IPS-18a (cell line): ENCODE results near the gene ATP6AP1.

Source experiments
- H3K27ac ChIP-seq: one replicate; pipeline ENCODE4 v1.5.1; 2013; ENCODE audit warnings: low read length
- H3K27me3 ChIP-seq: one replicate; pipeline ENCODE4 v1.6.1; 2013; ENCODE audit warnings: mild to moderate bottlenecking, low read length; ENCODE audit not compliant: control insufficient read depth, insufficient read depth
- H3K36me3 ChIP-seq: one replicate; pipeline ENCODE4 v1.6.1; 2013; ENCODE audit warnings: low read depth, low read length; ENCODE audit not compliant: control insufficient read depth
- H3K4me1 ChIP-seq: one replicate; pipeline ENCODE4 v1.6.1; 2013; ENCODE audit warnings: low read depth, low read length; ENCODE audit not compliant: control insufficient read depth
- H3K4me3 ChIP-seq: one replicate; pipeline ENCODE4 v1.5.1; 2013; ENCODE audit warnings: low read length
- H3K9ac ChIP-seq: one replicate; pipeline ENCODE4 v1.6.1; 2013; ENCODE audit warnings: mild to moderate bottlenecking, low read length, moderate library complexity
- H3K9me3 ChIP-seq: one replicate; pipeline ENCODE4 v1.6.1; 2013; ENCODE audit warnings: low read depth, low read length; ENCODE audit not compliant: control insufficient read depth

ATP6AP1 gene

DNA sequence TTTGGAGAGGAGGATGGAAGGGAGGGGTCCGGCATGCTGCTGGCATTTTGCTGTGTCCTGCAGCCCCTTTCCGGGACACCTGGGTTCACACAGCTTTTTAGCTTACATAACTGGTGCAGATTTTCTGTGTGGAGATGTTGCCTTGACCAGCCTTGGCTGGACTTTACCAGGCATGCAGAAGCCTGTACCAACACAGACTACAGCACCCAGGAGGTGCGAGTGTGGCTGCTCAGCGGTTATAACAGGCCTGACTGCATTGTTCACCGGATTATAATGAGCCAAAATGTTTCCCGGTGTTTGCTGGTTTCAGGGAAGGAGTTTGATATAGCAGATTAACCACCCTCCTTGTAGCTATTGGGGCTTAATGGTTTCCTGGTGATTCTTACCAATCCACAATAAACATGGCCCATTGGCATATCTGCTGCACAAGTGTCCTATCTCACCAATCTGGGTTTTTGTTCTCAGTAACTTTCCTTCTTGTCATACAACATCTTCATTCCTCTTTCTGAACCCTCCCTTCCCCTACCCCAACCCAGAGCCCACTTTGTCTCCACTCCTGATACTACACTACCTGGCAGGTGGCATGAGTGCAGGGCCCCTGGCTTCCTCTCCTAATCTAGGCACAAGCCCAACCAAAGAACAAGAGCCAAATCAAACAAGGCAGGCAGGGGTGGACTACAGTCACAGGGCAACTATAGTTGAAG, 26.4 kb upstream of the ATP6AP1 start:
- peaks cover 22% of the 10 kb centered on the region for H3K36me3 ChIP-seq
- H3K4me1 ChIP-seq = no peaks in the 10 kb centered on the region
- peaks cover 4% of the 10 kb centered on the region for H3K9me3 ChIP-seq
- no peak overlapping the region for H3K27ac ChIP-seq
- H3K4me3 ChIP-seq = no peak overlapping the region
- H3K27me3 ChIP-seq = no peaks in the 10 kb centered on the region
- H3K9ac ChIP-seq = no peak overlapping the region

DNA sequence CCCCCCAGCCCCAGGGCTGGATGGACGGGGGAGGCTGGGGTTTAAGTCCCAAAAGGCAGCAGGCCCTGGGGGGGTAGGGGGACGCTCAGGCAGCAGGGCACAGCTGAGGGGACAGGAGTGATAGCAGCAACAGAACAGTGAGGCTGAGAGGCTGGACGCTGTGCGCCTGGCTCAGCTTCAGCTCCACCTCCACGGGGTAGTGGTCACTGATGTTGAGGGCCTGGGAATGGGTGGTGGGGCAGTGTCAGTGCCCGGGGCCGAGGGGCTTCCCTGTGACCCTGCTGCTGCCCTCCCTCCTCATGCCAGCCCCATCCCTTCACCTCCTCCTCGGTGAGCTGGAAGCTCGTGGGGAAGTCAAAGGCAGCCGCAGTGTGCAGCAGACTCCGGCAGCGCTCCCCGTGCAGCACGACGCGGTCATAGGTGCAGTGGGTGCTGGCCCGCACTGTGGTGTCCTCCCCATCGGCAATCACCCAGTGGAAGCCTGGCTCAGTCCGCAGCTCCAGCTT, 25.8 kb upstream of the ATP6AP1 start:
- Histone ChIP-seq H3K27ac (no peak overlapping the region), H3K27me3 (no peaks in the 10 kb centered on the region), H3K4me3 (no peak overlapping the region), H3K9ac (no peak overlapping the region), H3K9me3 (peaks cover 4% of the 10 kb centered on the region), H3K36me3 (peaks cover 22% of the 10 kb centered on the region), H3K4me1 (no peaks in the 10 kb centered on the region)

DNA sequence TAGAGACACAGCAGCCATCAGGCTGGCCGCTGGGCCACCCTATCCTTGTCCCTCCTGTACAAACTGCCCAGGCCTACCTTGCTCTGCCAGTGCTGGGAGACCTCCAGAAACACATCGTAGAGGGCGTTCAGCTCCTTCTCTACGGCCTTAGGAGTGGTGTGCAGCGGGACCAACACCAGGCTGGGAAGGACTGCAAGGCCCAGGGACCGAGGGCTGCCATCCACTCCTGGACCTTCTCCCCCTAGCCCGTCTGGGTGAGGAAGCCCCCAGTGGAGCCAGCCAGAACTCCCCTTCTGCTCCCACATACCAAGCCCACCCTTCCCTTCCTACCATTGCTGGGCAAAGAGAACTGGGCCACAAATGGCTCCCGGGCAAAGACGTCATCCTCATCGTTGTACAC, 25.3 kb upstream of the ATP6AP1 start:
- Histone ChIP-seq H3K9ac (no peak overlapping the region), H3K4me1 (no peaks in the 10 kb centered on the region), H3K27me3 (no peaks in the 10 kb centered on the region), H3K9me3 (peaks cover 4% of the 10 kb centered on the region), H3K36me3 (peaks cover 22% of the 10 kb centered on the region), H3K4me3 (no peak overlapping the region), H3K27ac (no peak overlapping the region)

DNA sequence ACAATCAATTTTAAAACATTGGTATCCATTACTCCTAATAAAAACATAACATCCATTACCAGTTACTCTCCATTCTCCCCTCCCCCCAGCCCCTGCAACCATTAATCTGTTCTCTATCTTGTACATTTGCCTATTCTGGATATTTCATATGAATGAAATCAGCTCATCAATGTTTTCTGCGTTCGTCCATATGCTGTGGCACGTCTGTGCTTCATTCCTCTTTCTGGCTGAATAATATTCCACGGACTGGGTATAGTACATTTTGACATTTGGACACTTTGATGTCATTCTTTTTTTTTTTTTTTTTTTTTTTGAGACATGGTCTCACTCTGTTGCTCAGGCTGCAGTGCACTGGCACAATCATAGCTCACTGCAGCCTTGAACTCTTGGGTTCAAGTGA, 24.6 kb upstream of the ATP6AP1 start:
- Histone ChIP-seq H3K4me1 (no peaks in the 10 kb centered on the region), H3K9me3 (peaks cover 4% of the 10 kb centered on the region), H3K9ac (no peak overlapping the region), H3K27ac (no peak overlapping the region), H3K4me3 (no peak overlapping the region), H3K27me3 (no peaks in the 10 kb centered on the region), H3K36me3 (peaks cover 22% of the 10 kb centered on the region)

DNA sequence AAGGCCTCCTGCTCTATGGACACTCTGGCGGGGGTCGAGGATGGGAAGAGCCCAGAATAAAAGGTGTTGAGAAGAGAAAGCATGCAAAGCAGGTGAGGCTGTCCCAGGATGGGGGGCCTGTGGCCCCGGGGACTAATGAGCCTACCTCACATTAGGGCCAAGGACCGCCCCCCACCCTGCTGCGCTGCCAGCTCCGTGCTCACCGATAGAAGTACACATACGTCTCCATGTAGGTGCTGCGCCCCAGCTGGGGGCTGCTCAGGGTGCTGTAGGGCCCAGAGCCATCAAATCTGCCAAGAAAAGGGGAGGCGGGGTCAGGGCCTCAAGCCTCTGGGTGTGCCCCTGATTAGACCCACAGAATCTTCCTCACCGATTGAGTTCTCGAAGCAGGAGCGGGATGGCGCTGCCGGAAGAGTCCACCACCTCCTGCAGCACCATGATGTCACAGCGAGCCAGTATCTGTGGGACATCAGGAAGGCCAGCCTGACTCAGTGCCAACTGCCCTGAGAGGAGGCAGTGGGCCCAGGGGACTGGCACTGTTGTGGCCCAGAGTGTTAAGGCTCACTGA, 23.8 kb upstream of the ATP6AP1 start:
- H3K9me3 ChIP-seq = no peaks in the 10 kb centered on the region
- no peak overlapping the region for H3K4me3 ChIP-seq
- no peaks in the 10 kb centered on the region for H3K27me3 ChIP-seq
- H3K4me1 ChIP-seq = no peaks in the 10 kb centered on the region
- no peak overlapping the region for H3K27ac ChIP-seq
- H3K36me3 ChIP-seq = peaks cover 13% of the 10 kb centered on the region
- no peak overlapping the region for H3K9ac ChIP-seq

DNA sequence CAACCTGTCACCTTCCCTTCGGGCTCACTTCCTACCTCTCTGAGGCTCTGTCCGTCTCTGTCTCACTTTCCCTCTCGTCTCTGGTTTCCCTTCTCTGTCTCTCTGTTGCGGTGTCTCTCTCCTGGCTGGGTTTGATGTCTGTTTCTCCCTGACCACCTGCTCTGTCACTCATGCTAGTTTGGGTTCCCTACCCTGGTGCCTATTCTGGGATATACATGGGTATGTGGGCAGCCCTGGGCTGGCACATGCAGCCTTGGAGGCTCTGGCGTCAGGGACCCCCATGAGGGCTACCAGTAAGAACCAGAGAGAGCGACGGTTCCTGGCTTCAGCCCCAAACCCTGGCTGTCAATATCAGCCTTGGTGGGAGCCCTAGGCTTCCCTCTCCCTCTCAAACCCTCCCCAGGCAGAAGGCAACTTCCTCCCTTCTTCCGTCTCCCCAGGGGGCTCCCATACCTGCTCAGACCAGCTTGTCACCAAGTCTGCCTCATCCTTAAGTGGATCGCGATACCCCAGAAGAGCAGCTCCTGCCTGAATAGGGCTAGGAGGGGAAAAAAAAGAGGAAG, 19.7 kb upstream of the ATP6AP1 start:
- H3K4me3 ChIP-seq = no peak overlapping the region
- H3K4me1 ChIP-seq = no peaks in the 10 kb centered on the region
- H3K9me3 ChIP-seq = no peaks in the 10 kb centered on the region
- H3K27me3 ChIP-seq = no peaks in the 10 kb centered on the region
- H3K27ac ChIP-seq = no peak overlapping the region
- H3K36me3 ChIP-seq = no peaks in the 10 kb centered on the region
- H3K9ac ChIP-seq = no peak overlapping the region

DNA sequence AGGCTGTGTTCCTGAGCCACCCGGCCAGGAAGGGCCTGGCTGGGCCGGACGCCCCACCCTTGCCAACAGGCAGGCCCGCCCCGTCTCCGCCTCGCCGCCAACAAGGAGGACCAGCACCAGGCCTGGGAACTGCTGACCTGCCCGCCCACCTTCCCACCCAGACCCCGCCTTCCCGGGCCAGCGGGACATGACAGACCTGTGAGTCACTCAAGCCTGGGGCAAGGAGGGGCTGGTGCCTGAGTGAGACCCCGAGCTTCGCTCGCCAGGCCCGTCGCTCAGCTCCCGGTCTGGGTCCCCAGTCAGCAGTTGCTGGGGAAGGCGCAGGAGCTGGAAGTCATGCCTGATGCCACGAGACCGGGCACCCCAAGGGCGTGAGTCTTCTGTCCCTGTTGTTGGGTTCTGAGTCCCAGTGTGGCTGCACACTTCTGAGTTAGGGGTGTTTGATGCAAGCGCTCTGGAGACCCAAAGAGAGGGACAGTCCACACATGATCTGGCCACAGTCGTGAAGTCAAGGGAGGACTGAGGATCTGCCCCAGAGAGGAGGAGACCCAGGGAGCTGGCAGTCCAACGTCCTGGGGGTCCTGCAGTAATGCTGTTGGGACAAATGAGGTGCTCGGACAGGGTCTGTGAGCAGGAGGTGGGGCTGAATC, 19.1 kb upstream of the ATP6AP1 start, which contains the start of gene DNASE1L1:
TSS of gene DNASE1L1 (minus strand) at position 33 of the 650 bp plus-strand sequence. CDS start 3,686 bp downstream, outside the sequence.
- Histone ChIP-seq H3K4me1 (no peaks in the 10 kb centered on the region), H3K27me3 (no peaks in the 10 kb centered on the region), H3K9me3 (no peaks in the 10 kb centered on the region), H3K4me3 (peak within 1 kb of the TSS; percentile 33), H3K27ac (no peak within 1 kb of the TSS), H3K36me3 (no peaks in the 10 kb centered on the region), H3K9ac (no peak within 1 kb of the TSS)

DNA sequence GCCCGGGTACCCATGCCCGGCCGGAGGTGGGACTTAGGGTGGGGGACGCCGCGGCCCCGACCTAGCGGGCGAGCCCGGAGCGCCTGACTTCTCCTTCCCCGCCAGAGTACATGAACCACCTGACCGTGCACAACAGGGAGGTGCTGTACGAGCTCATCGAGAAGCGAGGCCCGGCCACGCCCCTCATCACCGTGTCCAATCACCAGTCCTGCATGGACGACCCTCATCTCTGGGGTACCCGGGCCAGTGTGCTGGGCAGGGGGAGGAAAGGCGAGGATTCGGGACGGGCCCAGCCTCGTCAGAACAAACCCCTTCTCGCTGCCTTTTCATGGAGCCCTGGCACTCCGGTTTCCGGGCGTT, 16.5 kb upstream of the ATP6AP1 start:
- peak overlapping the region; percentile 63 for H3K4me3 ChIP-seq
- no peaks in the 10 kb centered on the region for H3K36me3 ChIP-seq
- no peaks in the 10 kb centered on the region for H3K4me1 ChIP-seq
- peak overlapping the region; percentile 59 for H3K9ac ChIP-seq
- H3K27ac ChIP-seq = no peak overlapping the region
- H3K9me3 ChIP-seq = peaks cover 3% of the 10 kb centered on the region
- H3K27me3 ChIP-seq = no peaks in the 10 kb centered on the region

DNA sequence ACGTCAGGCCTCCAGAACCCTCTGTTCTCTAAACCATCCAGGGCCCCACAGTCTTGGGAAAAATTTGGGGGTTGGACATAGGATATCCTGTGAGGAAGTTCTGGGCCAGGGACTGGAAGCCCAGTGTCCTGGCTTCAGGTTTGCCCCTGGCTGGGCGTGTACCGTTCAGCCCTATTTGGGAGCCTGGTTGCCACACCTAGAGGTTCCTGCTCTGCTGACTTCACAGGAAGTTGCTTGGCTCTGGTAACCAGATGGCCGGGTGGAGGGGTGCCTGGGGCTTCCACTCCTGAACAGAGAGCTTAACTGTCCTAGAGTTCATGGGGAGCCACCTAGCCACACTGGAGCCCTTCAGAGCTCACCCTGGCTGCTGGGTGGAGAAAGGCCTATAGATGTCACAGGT, 16.0 kb upstream of the ATP6AP1 start:
- no peak overlapping the region for H3K27ac ChIP-seq
- peak overlapping the region; percentile 63 for H3K4me3 ChIP-seq
- H3K4me1 ChIP-seq = no peaks in the 10 kb centered on the region
- H3K9me3 ChIP-seq = peaks cover 3% of the 10 kb centered on the region
- no peak overlapping the region for H3K9ac ChIP-seq
- no peaks in the 10 kb centered on the region for H3K27me3 ChIP-seq
- H3K36me3 ChIP-seq = no peaks in the 10 kb centered on the region

DNA sequence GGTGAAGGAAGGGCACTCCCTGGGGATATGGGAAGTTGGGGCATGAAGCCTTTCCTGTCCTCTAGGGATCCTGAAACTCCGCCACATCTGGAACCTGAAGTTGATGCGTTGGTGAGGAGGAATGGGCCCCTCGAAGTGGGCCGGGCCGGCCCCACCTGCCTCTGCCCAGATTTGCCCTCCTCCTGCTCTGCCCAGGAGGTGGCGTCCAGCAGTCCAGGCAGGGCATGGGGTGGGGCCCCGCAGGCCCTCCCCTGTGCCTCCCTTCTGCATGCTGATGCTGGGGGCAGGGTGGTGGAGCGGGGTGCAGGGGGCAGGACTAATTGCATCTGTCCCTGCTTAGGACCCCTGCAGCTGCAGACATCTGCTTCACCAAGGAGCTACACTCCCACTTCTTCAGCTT, 15.3 kb upstream of the ATP6AP1 start:
- Histone ChIP-seq H3K27me3 (no peaks in the 10 kb centered on the region), H3K4me3 (no peak overlapping the region), H3K27ac (no peak overlapping the region), H3K9me3 (peaks cover 3% of the 10 kb centered on the region), H3K9ac (no peak overlapping the region), H3K4me1 (no peaks in the 10 kb centered on the region), H3K36me3 (no peaks in the 10 kb centered on the region)

DNA sequence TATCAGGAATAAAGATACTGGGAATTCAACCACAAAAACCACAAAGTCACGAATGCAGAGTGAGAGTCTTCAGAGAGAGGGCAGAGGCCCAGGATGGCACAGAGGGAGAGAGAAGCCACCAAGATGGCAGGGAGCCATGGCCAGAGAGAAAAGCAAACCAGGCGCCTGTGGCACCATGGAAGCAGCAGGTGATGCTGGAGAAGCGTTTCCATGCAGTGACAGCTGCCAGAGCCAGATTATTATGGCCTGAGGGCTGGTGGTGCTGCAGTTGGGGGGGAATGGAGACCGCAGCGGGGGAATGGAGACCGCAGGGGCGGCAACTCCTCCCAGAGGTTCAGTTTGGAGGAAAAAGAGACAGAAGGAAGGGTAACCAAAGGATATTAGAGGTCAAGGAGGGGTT, 11.3 kb upstream of the ATP6AP1 start:
- Histone ChIP-seq H3K4me1 (no peaks in the 10 kb centered on the region), H3K36me3 (no peaks in the 10 kb centered on the region), H3K27me3 (no peaks in the 10 kb centered on the region), H3K9ac (no peak overlapping the region), H3K4me3 (no peak overlapping the region), H3K9me3 (peaks cover 11% of the 10 kb centered on the region), H3K27ac (no peak overlapping the region)
